ENCODE measurements around the gene GGT5.
"Not testable (repeated sequence)": the region's sequence is repeated elsewhere in the genome, so short reads cannot be mapped to it uniquely, and the experiment has no call there.

GGT5 gene, protein sequence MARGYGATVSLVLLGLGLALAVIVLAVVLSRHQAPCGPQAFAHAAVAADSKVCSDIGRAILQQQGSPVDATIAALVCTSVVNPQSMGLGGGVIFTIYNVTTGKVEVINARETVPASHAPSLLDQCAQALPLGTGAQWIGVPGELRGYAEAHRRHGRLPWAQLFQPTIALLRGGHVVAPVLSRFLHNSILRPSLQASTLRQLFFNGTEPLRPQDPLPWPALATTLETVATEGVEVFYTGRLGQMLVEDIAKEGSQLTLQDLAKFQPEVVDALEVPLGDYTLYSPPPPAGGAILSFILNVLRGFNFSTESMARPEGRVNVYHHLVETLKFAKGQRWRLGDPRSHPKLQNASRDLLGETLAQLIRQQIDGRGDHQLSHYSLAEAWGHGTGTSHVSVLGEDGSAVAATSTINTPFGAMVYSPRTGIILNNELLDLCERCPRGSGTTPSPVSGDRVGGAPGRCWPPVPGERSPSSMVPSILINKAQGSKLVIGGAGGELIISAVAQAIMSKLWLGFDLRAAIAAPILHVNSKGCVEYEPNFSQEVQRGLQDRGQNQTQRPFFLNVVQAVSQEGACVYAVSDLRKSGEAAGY

DNA sequence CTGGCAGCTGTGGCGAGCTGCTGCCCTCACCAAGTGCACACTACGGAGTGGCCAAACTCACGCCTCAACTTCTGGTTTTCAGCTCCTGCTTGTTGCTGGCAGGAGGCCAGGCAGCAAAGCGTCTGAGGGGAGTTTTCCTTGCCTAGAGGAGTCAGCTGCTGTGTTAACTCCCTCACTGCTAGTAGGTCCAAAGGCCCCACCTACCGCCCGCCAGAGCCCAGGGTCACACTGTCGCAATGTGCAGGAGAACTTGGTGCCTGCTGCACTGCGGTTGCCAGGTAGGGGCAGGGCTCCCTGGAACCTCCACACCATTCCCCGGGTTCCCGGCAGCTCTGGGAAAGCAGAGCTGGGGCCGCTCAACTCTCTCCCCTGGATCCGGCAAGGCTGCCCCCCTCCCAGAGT, at the start of gene GGT5:
TSS of gene GGT5 (minus strand) at position 53 of the 402 bp plus-strand sequence. CDS start 357 bp downstream, outside the sequence.
- not testable (repeated sequence) for DNase-seq

DNA sequence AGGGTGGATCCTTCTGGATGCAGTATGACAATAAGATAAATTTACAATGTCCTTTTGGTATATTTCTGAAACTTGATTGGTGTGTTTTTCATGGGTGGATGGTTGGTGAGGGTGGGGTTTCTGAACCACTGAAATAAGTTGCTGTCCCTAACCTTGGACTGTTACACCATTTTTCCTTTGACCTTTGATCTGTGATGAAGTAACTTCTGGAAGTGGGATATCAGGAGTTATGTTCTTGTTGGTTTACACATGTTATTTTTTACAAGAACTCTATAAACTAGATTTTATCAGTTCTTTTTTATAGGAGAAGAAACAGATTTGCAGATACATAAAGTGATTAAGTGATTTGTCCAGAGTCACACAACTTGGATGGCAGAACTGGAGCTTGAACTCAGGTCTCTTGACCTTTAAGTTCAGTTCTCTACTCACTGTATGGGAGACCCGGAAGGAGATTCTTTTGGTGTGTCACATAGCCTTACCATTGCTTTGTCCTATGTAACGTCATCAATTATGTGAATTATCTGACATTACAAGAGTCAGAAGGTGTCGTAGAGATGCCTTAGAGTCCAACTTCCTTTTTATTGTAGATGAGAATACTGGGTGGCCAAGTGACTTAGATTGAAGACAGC, 47.4 kb upstream of the GGT5 start:
- DNase-seq = not testable (repeated sequence)

DNA sequence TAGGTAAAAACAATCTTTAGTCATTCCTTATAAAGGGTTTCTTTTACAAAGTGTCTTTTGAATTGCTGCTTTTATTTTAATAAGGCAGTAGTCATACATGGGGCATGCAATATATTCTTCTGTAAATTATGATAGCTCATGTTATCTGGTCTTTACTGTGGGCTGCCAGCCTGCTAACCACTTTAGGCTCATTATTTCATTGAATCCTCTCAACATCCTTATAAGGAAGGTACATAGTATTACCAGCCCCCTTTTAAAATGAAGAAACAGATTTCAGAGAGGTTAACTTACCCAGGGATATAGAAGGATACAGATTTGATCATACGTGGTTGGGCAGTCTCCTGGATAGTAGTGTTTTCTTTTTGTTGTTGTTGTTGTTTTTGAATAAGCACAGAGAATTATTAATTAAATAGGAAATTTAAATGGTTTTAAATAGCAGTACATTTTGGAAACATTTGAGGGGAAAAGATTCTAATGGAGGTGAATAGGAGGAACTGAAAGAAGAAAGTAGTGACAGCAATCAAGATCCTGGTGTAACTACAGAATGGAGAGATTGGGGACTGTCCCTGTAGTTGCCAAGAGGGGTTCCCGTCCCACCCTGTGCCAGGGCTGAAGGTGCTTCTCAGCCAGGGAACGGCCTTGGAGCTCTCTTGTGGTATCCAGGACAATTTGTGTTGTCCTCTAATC, 46.8 kb upstream of the GGT5 start:
- DNase-seq = no peak

DNA sequence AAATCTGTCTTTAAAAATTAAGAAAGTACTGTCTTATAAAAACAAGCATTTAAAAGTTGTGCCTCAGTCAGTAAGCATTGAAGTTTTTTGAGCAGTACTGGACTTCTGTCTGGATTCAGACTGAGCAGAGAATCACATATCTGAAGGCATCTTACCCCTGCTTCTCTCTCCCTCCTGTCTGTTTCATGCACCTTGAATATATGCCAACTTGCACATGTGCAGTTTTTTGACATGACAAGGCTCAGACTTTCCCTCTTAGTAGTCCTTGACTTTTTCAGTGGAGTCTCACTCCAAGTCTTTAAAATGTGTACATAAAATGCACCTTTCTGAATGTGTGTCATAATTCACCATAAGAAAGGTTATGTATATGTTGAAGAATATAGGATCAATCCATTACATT, 45.6 kb upstream of the GGT5 start:
- no peak for DNase-seq

DNA sequence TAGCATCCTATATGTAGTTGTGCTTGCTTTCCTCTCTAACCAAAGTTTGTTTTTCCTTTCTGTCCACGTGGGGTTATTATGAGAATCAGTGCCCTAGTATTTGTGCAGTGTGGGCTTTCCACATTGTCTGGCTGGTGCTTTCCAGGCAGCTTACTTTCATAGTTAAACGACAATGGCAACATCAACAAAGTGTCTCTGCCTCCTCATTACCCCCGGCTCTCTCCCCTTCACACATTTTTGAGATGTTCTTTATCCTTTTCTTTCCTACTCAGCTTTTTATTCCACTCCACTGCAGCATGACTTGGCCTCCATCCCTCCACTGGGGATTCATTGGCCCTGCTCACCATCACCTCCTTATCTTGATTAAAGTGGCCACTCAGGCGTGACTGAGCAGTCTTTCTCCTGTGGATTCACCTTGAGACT, 44.9 kb upstream of the GGT5 start:
- DNase-seq = no peak

DNA sequence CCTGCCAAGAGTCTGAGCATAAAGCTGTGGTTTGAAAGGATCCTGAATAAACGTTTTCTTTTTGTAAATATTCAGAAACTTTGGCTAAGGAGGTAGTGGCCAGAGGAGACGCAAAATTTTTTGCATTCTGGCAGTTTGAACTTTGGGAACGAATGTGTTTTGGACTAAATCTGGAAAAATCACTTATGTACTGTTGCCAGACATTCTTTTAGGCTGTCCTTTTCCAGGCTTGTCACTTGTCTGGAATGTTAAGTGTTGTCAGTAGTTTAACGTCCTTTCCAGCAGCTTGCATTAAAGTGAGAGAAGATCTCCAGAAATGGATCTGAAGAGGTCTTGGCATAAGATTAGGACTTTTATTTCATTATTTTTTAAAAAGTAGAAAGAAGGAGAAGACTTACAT, 44.2 kb upstream of the GGT5 start:
- DNase-seq = no peak

DNA sequence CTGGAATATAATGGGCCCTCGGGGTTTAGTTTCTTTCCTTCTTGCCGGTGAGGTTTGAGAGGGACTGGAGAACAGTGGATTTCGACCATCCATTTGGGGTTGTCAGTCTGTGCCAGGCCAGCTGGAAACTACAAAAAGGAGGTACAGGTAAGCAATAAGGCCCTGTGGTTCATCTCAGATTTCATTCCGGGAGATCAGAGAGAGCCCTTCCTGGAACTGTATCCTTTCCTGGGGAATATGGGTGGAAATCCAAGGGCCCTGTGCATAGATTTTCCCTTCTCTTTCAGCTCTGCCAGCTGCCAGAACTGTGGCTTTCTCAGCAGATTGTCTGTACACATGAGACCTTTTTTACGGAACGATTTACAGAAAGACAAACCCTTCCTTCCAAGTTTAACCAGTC, 42.9 kb upstream of the GGT5 start:
- DNase-seq = not testable (repeated sequence)

DNA sequence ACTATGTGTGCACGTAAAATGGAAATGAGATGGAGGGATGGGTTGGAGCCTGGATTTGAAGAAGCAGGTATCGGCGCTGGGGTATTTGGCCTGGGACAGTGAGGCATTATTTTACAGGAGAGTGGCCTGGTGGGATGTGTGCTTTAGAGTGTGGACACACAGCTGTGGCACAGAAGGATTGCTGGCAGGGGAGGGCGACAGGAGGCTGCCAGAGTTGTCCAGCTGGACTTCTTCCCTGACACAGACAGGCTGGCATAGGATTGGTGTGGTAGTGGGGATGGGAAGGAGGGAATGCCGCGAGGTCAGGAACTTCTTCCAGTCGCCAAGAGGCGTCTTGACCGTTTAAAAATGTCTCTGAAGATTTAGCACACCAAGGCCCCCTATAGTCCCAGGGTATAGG, 42.3 kb upstream of the GGT5 start:
- DNase-seq = not testable (repeated sequence)

DNA sequence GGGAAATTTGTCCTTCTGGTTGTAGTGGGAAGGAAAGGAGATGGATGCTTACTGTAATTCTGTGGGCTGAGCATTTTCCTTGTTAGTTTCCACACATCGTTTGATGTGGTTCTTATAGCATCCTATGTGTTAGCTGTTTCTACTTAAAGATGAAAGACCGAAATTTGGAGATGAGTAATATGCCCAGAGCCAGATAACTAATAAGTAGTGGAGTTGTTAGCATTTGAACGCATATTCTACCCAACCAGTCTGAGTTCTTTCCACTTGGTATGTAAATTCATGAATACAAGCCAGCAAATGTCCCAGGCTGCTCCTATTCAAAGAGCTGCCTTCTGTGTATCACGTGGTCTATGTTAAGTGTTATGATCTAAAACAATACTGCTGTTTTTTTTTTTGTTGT, 40.4 kb upstream of the GGT5 start:
- DNase-seq = no peak

DNA sequence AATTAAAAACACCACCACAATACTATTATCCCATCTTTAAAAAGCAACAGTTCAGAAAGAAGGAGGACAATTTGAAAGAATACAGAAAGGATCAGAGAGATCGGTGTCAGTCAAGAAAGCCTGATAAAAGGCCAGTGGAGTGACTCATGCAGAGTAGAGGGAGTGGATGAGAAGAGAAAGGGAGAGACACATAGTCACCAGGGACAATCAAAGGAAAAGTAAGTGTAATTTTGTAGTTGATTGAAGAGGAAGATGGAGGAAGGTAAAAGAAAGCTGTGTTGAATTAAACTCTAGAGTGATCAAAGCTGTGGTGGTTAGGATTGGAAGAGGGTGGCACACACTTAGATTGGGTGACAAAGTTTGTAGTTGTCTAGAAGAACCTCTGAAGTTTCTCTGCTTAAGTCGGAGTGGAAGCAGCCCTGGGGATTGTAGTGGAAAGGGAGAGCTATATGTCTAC, 39.9 kb upstream of the GGT5 start:
- no peak for DNase-seq

DNA sequence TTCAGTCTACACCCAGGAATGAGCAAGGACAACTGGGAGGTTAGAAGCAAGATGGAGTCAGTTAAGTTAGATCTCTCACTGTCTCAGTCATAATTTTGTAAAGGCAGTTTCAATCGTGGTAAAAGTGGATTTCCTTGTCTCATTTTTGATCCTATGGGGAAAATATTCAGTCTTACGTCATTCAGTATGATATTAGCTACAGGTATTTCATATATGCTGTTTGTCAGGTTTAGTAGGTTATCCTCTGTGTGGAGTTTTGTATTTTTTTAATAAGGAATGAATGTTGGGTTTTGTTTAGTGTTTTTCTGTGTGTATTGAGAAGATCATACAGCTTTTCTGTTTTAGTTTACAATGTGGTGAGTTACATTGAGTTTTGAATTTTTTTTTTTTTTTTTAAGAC, 37.5 kb upstream of the GGT5 start:
- DNase-seq = no peak

DNA sequence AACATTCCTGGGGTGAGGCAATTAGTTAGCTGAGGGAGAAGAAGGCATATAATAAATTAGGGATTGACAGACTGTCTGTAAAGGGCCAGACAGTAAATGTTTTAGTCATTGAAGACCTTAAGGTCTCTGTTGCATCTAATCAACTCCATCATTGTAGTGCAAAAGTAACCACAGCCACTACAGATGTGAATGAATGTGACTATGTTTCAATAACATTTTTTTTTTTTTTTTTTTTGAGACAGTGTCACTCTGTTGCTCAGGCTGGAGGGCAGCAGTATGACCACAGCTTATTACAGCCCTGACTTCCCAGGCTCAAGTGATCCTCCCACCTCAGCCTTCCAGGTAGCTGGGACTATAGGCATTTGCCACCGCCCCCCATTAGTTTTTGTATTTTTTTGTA, 35.5 kb upstream of the GGT5 start:
- not testable (repeated sequence) for DNase-seq

DNA sequence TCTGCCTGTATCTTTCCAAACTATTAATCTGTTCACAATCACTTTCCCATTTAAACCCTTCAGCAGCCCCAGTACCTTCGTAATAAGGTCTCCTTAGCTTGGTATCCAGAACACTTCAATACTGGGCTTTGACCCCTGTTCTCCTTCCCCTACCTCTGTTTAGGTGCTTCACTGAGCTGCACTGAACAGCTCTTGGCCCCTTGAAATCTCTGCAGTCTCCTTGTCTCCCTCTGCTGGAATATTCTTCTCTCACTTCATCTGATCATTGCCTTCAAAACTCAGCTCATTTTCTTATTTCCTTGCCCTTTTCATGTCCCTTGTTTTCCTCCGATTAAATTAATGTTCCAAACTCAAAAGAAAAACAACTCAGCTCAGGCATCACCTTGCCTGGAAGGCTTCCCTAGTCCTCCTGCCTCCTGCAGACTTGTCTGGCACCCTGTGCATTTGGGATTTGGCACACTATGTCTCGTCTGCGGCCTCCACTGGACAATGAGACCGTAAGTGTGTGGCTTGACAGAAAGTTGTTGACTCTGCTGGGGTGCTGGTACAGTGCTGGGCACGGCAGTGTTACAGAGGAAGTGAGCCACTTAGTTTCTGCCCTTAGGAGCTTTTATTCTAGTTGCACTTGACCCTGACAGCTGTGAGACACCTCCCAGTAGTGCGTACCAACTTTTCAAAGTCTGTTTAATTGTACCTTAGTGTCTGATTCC, 30.0 kb upstream of the GGT5 start:
- DNase-seq = not testable (repeated sequence)

DNA sequence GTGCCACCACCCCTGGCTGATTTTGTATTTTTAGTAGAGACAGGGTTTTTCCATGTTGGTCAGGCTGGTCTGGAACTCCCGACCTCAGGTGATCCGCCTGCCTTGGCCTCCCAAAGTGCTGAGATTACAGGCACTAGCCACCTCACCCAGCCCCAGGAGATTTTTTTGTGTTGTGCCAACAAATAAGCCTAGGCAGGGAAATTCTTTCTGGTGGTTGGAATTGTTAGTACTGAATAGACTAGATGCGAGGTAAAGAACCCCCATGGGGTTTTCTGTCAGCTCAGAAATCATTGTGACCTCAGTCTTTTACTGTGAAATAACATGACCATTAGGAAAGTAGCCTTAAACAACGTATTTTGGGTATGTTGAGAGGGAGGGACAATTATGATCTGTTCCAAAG, 29.0 kb upstream of the GGT5 start:
- not testable (repeated sequence) for DNase-seq

DNA sequence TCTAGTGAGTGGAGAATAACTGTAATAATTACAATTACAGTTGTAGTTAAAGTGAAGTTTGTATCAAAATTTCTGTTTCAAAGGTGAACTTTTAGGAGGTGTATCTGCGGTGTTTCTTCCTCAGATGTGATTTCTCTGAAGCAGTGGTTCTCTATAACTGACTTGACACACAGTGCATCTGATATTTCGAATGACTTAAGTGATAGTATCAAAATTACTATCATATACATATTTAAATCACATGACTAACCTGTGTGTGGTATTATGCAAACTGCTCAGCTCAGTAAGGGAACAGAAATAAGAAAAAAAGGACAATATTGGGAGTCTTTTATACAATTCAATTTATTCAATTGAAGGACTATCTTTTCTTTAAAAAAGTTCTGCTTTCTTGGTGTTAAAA, 28.1 kb upstream of the GGT5 start:
- DNase-seq = not testable (repeated sequence)

DNA sequence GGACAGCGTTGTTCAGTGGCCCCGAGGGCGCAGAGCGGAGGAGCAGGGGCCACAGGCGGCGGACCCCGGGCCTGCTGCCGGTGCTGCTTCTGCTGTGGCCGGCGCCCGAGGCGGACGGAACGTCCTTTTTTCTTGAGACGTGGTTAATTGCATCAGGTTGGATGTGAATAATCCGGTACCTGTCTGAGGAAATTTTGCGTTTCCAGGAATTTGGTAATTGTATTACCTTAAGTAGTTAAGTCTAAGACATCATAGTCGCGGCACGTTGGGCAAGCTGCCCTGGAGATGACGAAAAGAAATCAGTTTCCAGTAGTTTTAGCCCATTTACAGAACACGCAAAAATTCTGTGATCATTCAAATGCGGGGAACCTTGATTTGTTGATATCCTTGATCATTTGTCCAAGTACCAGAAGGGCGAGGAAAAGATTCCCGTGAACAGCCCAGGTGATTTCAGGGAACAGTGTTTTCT, 26.5 kb upstream of the GGT5 start:
- no peak for DNase-seq

DNA sequence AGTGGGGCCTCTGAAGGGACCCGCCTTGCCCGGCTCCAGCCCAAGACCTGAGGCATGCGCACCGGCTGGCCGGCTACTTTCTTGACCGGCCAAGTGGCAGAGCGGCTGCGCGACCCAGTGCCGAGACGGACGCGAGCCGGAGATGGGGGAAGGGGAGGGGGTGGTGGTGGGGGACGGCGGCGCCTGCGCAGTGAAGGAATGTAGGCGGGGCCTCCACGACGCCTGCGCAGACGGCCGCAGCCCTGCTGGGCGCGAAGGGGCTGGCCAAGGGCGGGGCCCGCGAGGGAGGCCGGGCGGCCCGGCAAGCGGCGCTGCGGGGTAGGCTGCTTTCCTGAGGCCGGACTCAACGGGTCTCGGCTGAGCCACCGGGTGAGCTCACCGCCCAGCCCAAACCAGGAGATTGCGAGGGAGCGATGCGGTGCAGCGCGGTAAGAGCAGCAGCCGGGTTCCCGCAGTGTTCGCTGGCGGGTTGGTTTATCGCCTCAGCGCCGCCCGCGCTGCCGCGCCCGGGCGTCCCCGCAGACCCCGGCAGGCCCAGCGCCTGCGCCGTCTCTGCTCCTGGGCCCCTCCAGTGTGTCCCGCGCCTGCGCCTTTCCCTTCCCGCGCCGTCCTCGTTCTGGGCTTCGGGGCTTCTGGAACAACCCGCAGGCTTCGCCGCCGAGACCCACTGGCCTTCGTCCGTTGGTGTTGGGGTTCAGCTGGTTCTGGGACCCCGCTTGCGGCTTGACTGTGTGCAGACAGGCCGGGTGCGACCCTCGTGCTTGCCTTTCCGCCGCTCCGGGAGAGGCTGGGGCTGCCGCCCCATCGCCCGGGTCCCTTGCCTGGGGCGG, 25.9 kb upstream of the GGT5 start, which contains the start of gene SPECC1L:
TSS of gene SPECC1L (plus strand) at position 276 of the 830 bp plus-strand sequence. CDS start 31,401 bp downstream, outside the sequence.
- peak; percentile 69 for DNase-seq

DNA sequence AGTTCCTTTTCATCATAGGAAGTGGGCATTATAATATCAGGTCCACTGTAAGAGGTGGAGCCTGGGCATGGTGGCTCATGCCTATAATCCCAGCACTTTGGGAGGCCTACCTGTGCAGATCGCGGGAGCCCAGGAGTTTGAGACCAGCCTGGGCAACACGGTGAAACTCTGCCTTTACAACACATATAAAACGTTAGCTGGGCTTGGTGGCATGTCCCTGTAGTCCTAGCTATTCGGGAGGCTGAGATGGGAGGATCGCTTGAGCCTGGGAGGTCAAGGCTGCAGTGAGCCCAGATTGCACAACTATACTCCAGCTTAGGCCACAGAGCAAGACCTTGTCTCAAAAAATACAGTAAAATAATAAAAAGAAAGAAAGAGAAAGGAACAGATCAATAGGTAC, 21.6 kb upstream of the GGT5 start:
- not testable (repeated sequence) for DNase-seq

DNA sequence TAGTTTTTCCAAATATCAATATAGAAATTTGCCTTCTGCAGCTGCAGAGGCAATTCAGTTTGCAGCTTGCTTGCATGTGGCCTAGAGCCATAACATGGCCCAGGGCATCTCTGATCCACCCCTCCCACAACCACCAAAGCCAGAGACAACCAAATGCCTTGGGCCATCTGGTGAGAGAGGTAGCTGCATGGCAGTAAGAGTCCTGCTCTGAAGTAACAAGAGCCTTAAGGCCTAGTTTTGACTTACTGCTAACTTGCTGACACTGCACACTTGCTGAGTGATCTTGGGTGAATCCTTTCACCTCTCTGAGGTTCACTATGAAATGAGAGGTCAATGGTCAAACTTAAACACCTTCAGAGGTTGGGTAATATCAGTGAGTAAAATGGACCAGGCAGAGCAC, 20.9 kb upstream of the GGT5 start:
- no peak for DNase-seq

DNA sequence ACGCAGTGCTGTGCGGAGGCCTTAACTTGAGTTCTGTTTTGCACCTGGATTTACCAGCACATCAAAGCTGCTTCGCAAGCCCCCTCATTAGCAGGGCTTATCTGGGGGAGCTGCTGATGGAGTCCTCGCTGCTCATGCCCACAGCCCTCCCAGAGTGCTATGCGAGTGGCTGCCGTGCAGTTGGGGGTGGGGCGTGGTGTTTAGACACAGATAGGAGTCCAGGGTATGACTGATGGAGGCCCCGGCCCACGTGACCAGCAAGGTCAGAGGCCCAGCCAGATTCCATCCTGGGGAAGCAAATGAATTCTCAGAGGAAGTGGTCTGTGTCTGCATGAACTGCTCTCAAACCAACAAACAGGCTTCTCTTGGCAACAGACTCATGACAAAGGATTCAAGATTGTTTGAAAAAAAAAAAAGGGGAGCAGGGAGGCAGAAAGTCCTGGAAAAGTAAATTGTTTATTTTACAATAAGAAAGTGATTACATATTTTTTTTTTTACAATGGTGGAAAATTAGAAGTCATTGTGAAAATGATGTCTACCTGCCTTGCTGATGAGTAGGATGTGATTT, 19.5 kb upstream of the GGT5 start:
- DNase-seq = not testable (repeated sequence)

DNA sequence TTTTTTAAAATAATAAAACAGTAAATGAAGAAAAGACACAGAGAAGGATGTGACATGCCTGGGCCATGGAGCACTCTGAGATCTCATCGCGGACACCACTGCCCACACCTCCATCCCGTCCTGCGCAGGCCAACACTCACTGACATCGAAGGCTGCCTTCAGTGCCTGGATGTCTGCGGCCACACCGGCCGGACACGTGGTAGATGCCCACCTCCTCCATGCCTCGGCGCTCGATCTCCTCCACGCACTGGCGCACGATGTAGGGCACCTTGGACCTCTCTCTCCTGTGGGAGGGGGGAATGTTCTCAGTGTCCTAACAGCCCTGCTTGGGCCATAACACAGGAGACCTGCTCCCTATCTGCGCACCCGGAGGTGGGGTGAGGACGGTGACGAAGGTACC, 18.6 kb upstream of the GGT5 start:
- not testable (repeated sequence) for DNase-seq

Measured in NCI-H510A treated with DMSO at 0.1 percent for 48 hours (cell line).